Keratinocyte (primary cell): ENCODE results near the gene C20orf144. TPM values are rescaled to one million over a fixed set of nuclear protein-coding genes. Genes with fewer than 3 reads are reported as not detected.

ENCODE experiments used
- DNase-seq: peaks from one replicate; pipeline ENCODE4 v3.0.0-alpha.2; 2011; ENCODE audit warnings: low read depth, missing footprints, low spot score
- FAIRE-seq: peaks from 2 replicates; lab custom pipeline; 2011; peaks lifted over from hg19 to GRCh38; lab: Jason Lieb, UNC
- H2AFZ ChIP-seq: 2 replicates; pipeline ENCODE4 v1.6.0; 2012; ENCODE audit warnings: low read length, control low read depth, inconsistent platforms; ENCODE audit not compliant: control insufficient read depth
- H3K27ac ChIP-seq: 2 replicates; pipeline ENCODE4 v1.5.1; 2011; ENCODE audit warnings: low read length; ENCODE audit not compliant: control insufficient read depth, insufficient read depth
- H3K27me3 ChIP-seq: 3 replicates; pipeline ENCODE4 v1.6.0; 2011; ENCODE audit warnings: low read length; ENCODE audit not compliant: control insufficient read depth, insufficient read depth; ENCODE audit errors: extremely low read depth
- H3K36me3 ChIP-seq, 2 experiments: 2 replicates in 1 of 2; 3 replicates in 1 of 2; pipeline ENCODE4 v1.5.1; 2011; ENCODE audit warnings: low read length in 2 of 2, mild to moderate bottlenecking in 1 of 2; ENCODE audit not compliant: control insufficient read depth in 2 of 2, insufficient read depth in 2 of 2; ENCODE audit errors: extremely low read depth in 1 of 2
- H3K4me1 ChIP-seq: 3 replicates; pipeline ENCODE4 v1.5.1; 2011; ENCODE audit warnings: low read length; ENCODE audit not compliant: control insufficient read depth, insufficient read depth; ENCODE audit errors: extremely low read depth
- H3K4me2 ChIP-seq: 3 replicates; pipeline ENCODE4 v1.6.0; 2011; ENCODE audit warnings: low read depth, low read length; ENCODE audit not compliant: control insufficient read depth, insufficient read depth; ENCODE audit errors: extremely low read depth
- H3K4me3 ChIP-seq, 3 experiments: fragments of 200-600 bp in 1 of 3; sonication (generic) in 1 of 3; 2 replicates in 2 of 3; 3 replicates in 1 of 3; pipeline ENCODE4 v1.5.1; 2011 to 2016; ENCODE audit warnings: low read length in 3 of 3, mild to moderate bottlenecking in 3 of 3, control low read depth in 2 of 3, inconsistent platforms in 1 of 3, low read depth in 1 of 3, mixed read lengths in 1 of 3, mixed run types in 1 of 3, moderate library complexity in 1 of 3; ENCODE audit not compliant: control insufficient read depth in 2 of 3, insufficient read depth in 2 of 3; ENCODE audit errors: extremely low read depth in 1 of 3
- H3K79me2 ChIP-seq: 2 replicates; pipeline ENCODE4 v1.6.0; 2012; ENCODE audit warnings: low read length; ENCODE audit not compliant: control insufficient read depth, insufficient read depth
- H3K9ac ChIP-seq: 3 replicates; pipeline ENCODE4 v1.6.0; 2011; ENCODE audit warnings: low read length; ENCODE audit not compliant: control insufficient read depth, insufficient read depth; ENCODE audit errors: extremely low read depth
- H3K9me1 ChIP-seq: 3 replicates; pipeline ENCODE4 v1.6.0; 2011; ENCODE audit warnings: low read length; ENCODE audit not compliant: control insufficient read depth, insufficient read depth; ENCODE audit errors: extremely low read depth
- H3K9me3 ChIP-seq: 2 replicates; pipeline ENCODE4 v1.5.1; 2012; ENCODE audit warnings: low read depth, low read length; ENCODE audit not compliant: control insufficient read depth
- H4K20me1 ChIP-seq: 3 replicates; pipeline ENCODE4 v1.6.0; 2011; ENCODE audit warnings: low read length; ENCODE audit not compliant: control insufficient read depth, insufficient read depth; ENCODE audit errors: extremely low read depth
- CTCF ChIP-seq, 3 experiments: IDR thresholded peaks in 1 of 3; conservative IDR thresholded peaks in 1 of 3; optimal IDR thresholded peaks in 1 of 3; 2 replicates in 2 of 3; 3 replicates in 1 of 3; pipeline versions ENCODE3 to v1.5.1; 2011; ENCODE audit warnings: low read length in 3 of 3, mild to moderate bottlenecking in 3 of 3, moderate library complexity in 2 of 3, control low read depth in 1 of 3, inconsistent platforms in 1 of 3; ENCODE audit not compliant: insufficient read depth in 2 of 3; ENCODE audit errors: extremely low read depth in 1 of 3
- EZH2 ChIP-seq: IDR thresholded peaks from one replicate; pipeline ENCODE4 v1.6.1; 2012; ENCODE audit warnings: inconsistent platforms, mild to moderate bottlenecking, low read length, moderate library complexity
- dilution Hi-C: fragments of 300-500 bp; cut with MboI; formaldehyde crosslinking; loops from one replicate; pipeline ENCODE4 v1.7.0; 2020; ENCODE audit warnings: low sequenced_read_pairs; ENCODE audit not compliant: extremely low pct_ligation_motif_present
- polyA plus RNA-seq, 5 experiments: library from polyadenylated mRNA; depleted of rRNA in 3 of 5; stranded (reverse) in 3 of 5; stranded (forward) in 1 of 5; unstranded in 1 of 5; fragments of >200 nt; gene quantifications; 1 replicate in 1 of 5; 2 replicates in 3 of 5; 3 replicates in 1 of 5; pipeline versions ENCODE4 v1.2.1 to v1.2.3, GENCODE V29; 2011 to 2012; ENCODE audit warnings: missing spikeins in 2 of 5, low read depth in 1 of 5, low replicate concordance in 1 of 5

Gene C20orf144
- polyA plus RNA-seq, 1 donor (not counting 4 experiments of a cell fraction or from before 2014, with no cell fraction given): 0.03 TPM

DNA sequence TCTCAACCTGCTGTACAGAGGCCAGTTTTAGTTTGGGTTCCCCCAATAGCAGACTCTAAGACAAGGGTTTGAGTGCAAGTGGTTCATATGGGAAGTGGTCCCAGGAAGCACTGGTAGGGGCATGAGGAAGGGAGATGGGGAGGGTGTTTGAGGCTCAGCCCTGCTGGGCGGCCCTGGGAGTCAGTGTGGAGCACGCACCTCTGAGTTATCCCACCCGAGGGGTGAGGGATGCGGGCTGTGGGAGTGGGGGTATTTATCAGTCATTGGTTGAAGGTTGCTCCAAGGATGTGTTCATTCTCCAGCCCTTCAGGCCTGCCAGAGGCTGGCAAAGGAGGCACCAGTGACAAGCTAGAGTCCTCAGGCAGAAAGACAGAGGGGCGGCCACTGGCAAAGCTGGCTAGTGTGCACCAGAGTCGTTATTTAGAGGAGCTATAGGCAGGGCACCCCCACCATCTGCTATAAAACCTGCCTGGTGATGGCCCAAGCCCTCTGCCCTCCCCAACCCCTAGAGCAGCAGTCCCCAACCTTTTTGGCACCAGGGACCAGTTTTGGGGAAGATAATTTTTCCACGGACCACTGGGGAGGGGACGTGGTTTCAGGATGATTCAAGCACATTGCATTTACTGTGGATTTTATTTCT is 41.5 kb downstream of the C20orf144 start:
- DNase-seq (no peak), FAIRE-seq (no peak)
- H3K4me3 ChIP-seq: no peak overlapping the region
- TF ChIP-seq CTCF (optimal IDR thresholded peaks at IDR 0.05 in 1 of 3, IDR thresholded peaks at IDR 0.05 in 1 of 3, conservative IDR thresholded peaks at IDR 0.05 in 1 of 3; ENCODE audit: extremely low read depth in 1 of 3, insufficient read depth in 2 of 3, low read length in 3 of 3): no peak
- TF ChIP-seq EZH2: no peak
- H3K4me1 ChIP-seq: no peaks in the 10 kb centered on the region
- dilution Hi-C loops: no loop called here
- H3K27ac ChIP-seq: no peak overlapping the region
- no peaks in the 10 kb centered on the region for H3K9me1 ChIP-seq
- H3K36me3 ChIP-seq: peaks cover 0 to 5% of the 10 kb centered on the region in 2 experiments
- no peak overlapping the region for H3K4me2 ChIP-seq
- no peak overlapping the region for H2AFZ ChIP-seq
- no peaks in the 10 kb centered on the region for H3K9me3 ChIP-seq
- no peaks in the 10 kb centered on the region for H3K79me2 ChIP-seq
- no peaks in the 10 kb centered on the region for H4K20me1 ChIP-seq
- H3K9ac ChIP-seq: no peak overlapping the region
- no peaks in the 10 kb centered on the region for H3K27me3 ChIP-seq

GRCh38 chr20:33704197-33704924 is 42.2 kb downstream of the C20orf144 start:
- TF ChIP-seq EZH2: no peak
- no peak for TF ChIP-seq CTCF (optimal IDR thresholded peaks at IDR 0.05 in 1 of 3, IDR thresholded peaks at IDR 0.05 in 1 of 3, conservative IDR thresholded peaks at IDR 0.05 in 1 of 3; ENCODE audit: extremely low read depth in 1 of 3, insufficient read depth in 2 of 3, low read length in 3 of 3)
- Histone ChIP-seq H3K4me2 (no peak overlapping the region), H3K4me1 (no peaks in the 10 kb centered on the region), H3K27me3 (no peaks in the 10 kb centered on the region), H3K9me3 (no peaks in the 10 kb centered on the region), H3K9ac (no peak overlapping the region), H3K9me1 (no peaks in the 10 kb centered on the region), H3K4me3 (no peak overlapping the region), H3K36me3 (peaks cover 0 to 5% of the 10 kb centered on the region in 2 experiments), H4K20me1 (no peaks in the 10 kb centered on the region), H2AFZ (no peak overlapping the region), H3K27ac (no peak overlapping the region), H3K79me2 (no peaks in the 10 kb centered on the region)
- dilution Hi-C loops: no loop called here
- DNase-seq: no peak
- no peak for FAIRE-seq
